CD4-positive, alpha-beta T cell treated with Interleukin-6 for 4 hours (primary cell): ENCODE data around the gene TMEM128.
"Not testable (repeated sequence)": the region's sequence is repeated elsewhere in the genome, so short reads cannot be mapped to it uniquely, and the experiment has no call there.

Source experiments
- DNase-seq: peaks from one replicate; pipeline ENCODE4 v3.0.0-alpha.2; 2020; ENCODE audit warnings: mixed read lengths

The TMEM128 gene

GRCh38 chr4:4254666-4255065, 6.6 kb upstream of the TMEM128 start:
- DNase-seq, result no peak

- DNase-seq, result no peak
Measured at GRCh38 chr4:4254199-4254598, 6.2 kb upstream of the TMEM128 start.

DNA sequence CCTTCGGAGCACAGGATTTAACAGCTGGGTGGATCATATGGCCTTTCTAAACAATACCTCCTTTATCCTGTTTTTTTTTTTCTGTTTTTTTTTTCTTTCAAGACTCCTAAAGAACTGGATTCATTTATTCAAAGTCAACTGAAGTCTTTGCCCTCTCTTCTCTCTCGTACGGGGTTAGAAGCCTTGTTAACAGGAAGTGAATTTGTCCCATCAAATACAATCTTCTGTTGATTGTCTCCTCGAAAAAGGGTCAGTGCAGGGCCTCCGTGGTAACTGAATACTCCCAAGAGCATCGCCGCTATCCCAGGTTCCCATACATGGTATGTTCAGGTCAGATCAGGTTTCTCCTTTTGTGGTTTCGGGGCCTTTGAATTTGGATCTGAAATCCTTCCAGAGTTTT, 1.8 kb upstream of the TMEM128 start:
- DNase-seq, result no peak

GRCh38 chr4:4249342-4249741, 1.3 kb upstream of the TMEM128 start:
- DNase-seq, result not testable (repeated sequence)

- DNase-seq, result no peak
Measured at GRCh38 chr4:4248885-4249203, 821 bp upstream of the TMEM128 start.

- no peak for DNase-seq
Measured at GRCh38 chr4:4247696-4248028, 361 bp downstream of the TMEM128 start.

DNA sequence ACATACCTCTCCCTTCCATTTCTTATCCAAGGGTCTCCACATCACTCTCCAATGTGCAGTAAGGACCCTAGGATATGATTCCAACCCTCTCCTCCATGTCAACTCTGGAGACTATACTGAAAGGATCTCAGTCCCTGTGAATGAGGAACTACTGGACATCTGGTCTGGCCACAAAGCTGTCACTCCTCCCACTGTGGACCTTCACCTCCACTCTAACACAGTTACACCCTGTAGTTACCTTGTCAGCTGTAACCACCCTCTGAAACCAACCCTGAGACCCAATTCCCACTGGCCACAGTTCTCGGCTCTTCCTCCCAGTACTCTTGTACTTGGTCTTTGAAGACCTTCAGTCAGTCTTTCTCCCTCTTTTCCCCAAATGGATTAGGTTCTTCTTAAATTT, 2.9 kb downstream of the TMEM128 start:
- DNase-seq, result no peak

DNA sequence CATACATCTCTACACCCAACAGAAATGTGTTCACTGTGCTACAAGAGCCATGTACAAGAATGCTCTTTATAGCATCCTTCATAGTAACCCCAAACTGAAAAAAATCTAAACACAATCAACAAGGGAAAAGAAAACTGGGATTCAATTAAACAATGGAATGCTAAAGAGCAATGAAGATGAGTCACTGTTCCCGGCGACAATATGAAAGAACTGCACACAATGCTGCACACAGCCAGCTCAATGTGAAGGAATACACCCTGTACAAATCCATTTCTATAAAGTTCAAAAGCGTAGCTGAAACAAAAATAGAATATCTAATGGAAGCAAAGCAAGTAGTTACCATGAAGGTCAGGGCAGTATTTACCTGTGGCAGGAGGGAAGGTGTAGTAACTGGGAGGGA, 8.5 kb downstream of the TMEM128 start:
- DNase-seq, result not testable (repeated sequence)

- DNase-seq, result no peak
Measured at GRCh38 chr4:4233610-4234009, 14.4 kb downstream of the TMEM128 start.

- DNase-seq, result no peak
Measured at GRCh38 chr4:4228356-4228668, 19.7 kb downstream of the TMEM128 start.

GRCh38 chr4:4227510-4228355, 20.3 kb downstream of the TMEM128 start:
- no peak for DNase-seq

DNA sequence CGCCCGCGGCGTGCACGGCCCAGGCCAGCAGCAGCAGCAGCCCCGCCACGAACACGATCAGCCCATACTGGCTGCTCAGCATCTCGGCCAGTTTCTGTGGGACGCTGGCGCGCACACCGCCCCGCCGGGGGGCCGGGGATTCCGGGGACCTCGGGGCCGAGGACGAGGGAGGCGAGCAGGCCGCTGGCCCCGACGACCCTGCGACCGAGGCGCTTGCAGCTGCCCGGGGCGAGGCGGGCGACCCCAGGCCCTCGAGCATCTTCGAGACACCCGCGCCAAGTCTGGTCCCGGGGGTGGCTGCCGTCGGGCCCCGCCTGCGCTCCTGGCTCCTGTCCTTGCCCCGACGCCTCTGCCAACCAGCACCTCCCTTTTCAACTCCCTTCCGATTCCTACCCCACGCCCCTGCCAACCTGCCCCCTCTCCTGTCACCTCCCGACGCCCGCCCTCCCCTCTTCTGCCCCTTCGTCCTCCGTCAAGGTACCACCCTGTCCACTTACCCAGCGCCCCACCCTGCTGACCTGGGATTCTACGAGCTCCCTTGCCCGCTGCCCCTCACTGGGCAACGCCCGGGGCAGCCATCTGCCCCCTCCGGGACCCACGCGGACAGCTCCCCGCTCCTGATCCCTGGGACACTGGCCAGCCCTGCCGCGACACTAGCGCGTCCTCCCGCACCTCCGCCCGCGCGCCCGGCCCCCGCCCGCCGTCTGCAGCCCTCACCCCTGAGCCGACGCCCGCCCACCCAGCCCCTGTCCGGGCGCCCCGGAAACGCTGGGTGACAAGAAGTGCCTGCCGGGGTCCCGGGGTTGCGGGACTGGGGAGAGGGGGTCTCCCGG, 21.2 kb downstream of the TMEM128 start, which contains the start of gene OTOP1:
TSS of gene OTOP1 (minus strand) at position 324 of the 833 bp plus-strand sequence. CDS start at position 259, 65 bp downstream.
- no peak for DNase-seq

- DNase-seq, result no peak
Measured at GRCh38 chr4:4225915-4226605, 22.0 kb downstream of the TMEM128 start.

GRCh38 chr4:4217113-4217512, 30.9 kb downstream of the TMEM128 start:
- DNase-seq, result no peak

GRCh38 chr4:4216648-4217047, 31.4 kb downstream of the TMEM128 start:
- DNase-seq, result no peak

GRCh38 chr4:4213674-4214073, 34.3 kb downstream of the TMEM128 start:
- DNase-seq, result not testable (repeated sequence)

DNA sequence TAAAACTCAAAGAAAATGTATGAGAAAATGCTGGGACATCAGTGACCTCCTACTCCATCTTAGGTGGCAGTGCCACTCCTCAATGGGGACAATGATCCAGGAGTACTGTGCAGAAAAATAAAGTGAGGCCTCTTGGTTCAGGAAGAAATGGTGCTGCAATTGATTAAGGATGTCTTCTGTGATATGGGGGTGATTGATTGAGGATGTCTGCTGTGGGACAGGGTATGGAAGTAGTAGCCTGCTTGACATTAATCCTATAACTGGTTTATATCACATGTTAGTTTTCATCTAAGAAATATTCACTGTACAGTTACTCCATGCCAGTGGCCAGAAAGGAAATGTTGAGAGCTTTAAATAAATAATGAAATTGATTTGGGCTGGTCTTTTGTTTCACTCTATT, 41.8 kb downstream of the TMEM128 start:
- no peak for DNase-seq

GRCh38 chr4:4204401-4204745, 43.6 kb downstream of the TMEM128 start:
- DNase-seq, result no peak

GRCh38 chr4:4203688-4204400, 44.2 kb downstream of the TMEM128 start:
- DNase-seq, result no peak

DNA sequence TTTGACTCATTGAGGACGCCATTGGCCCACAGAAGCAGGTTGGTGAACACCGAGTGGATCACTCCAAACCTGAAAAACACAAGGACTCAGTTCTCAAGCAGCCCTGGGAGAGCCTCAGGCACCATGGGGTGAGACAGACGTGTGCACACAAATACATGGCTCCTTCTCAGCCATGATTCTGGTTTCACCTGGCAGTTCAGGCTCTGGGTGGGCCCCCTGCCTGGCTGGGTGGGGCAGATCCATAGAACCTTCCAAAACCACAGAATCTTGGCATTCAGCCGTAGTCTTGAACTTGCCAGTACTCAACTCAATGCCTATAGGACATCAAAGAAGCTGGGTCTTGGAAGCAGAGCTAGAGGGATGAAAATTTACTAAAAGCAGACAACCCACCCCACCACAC, 45.5 kb downstream of the TMEM128 start:
- DNase-seq, result no peak

GRCh38 chr4:4200624-4201023, 47.4 kb downstream of the TMEM128 start:
- no peak for DNase-seq

- no peak for DNase-seq
Measured at GRCh38 chr4:4195354-4195753, 52.7 kb downstream of the TMEM128 start.

- DNase-seq, result not testable (repeated sequence)
Measured at GRCh38 chr4:4188557-4188956, 59.5 kb downstream of the TMEM128 start.
